ENCODE data around the gene LHFPL3. TPM values are rescaled to one million over a fixed set of nuclear protein-coding genes. Genes with fewer than 3 reads are reported as not detected.
A peak's percentile ranks its signal among the peaks of the same experiment; 100 is the strongest.

LHFPL3 gene
- total RNA-seq, 1 donor from 2014 or later, result not detected

DNA sequence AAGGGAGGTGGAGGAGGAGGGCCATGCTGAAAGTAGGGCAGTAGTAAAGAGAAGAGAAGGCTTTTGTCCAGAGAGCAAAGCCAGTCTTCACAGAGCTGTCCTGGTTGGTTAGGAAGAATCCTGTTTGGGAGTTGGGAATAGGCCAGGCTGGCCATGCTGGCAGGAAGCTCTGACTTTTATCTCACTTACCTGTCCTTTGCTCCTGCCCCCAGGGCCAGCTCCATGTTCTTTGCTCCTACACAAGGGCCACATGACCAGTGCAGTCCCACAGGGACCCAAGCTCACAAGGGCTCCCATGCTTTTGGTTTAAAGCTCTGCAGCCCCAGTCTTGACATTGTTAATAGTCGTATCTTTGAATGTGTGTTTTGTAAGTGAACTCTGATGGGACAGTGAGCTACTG lies 524.0 kb downstream of the LHFPL3 start:
- DNase-seq (ENCODE audit: low spot score) (no peak), ATAC-seq (no peak)
- intact Hi-C loops (cut with DNase I), result no loop called here

DNA sequence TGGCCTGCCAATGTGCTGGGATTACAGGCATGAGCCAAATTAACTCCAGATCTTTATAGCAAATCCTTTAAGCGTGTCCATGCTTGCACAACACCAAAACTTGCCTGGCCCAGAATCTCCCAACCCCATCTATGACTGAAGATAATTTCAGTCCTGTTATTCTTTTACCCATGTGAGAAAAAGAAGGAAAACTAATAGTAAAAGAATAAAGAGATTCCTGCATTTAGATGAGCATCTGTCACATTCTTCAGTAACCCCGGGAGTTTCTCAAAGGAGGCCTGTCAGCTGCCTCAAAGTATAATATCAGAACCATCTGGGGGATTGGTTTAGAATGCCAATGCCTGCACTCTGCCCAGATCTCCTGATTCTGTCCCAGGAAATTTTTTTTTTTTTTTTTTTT lies 527.5 kb downstream of the LHFPL3 start:
- ATAC-seq, result no peak
- DNase-seq (ENCODE audit: low spot score), result no peak

GRCh38 chr7:104857458-104858425 lies 529.3 kb downstream of the LHFPL3 start:
- intact Hi-C loops (cut with DNase I), result no loop called here
- ATAC-seq (no peak), DNase-seq (ENCODE audit: low spot score) (no peak)

More for the DNA sequence above, 527.5 kb downstream of the LHFPL3 start:
- intact Hi-C loops (cut with DNase I), result no loop called here

- intact Hi-C loops (cut with DNase I), result no loop called here
- ATAC-seq (no peak), DNase-seq (ENCODE audit: low spot score) (no peak)
Measured at GRCh38 chr7:104859754-104860426, 531.5 kb downstream of the LHFPL3 start.

GRCh38 chr7:104861729-104862390 lies 533.5 kb downstream of the LHFPL3 start:
- intact Hi-C loops (cut with DNase I), result no loop called here
- no peak for DNase-seq (ENCODE audit: low spot score)
- ATAC-seq, result no peak

GRCh38 chr7:104862719-104863118 lies 534.3 kb downstream of the LHFPL3 start:
- intact Hi-C loops (cut with DNase I), result no loop called here
- DNase-seq (ENCODE audit: low spot score) (no peak), ATAC-seq (no peak)

DNA sequence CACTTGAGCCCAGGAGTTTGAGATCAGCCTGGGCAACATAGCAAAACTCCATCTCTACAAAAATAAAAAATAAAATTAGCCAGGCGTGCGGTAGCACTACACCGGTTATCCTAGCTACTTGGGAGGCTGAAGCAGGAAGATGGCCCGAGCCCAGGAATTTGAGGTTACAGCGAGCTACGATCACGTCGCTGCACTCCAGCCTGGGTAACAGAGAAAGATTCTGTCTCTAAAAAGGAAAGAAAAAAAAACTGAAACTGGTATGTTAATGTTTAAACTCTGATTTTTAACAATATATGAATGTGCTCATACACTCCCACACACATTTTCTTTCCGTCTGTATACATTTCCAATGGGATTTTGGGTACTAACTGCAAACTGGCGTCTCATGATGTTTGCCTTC lies 545.0 kb downstream of the LHFPL3 start:
- DNase-seq (ENCODE audit: low spot score), result no peak
- peak; percentile 52 for ATAC-seq
- intact Hi-C loops (cut with DNase I), result no loop called here

DNA sequence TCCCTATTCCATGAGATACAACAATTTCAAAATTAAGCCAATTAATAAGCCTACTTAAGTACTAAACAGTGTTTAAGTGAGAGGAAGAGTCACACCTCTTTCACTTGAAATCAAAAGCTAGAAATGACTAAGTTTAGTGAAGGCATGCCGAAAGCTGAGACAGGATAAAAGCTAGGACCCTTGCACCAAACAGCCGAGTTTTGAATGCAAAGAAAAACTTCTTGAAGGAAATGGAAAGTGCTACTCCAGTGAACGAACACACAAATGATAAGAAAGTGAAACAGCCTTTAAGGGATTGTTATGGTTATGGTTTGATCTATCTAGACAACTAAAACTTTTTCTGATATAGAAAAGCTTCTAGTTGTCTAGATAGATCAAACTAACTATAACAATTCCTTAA lies 550.2 kb downstream of the LHFPL3 start:
- intact Hi-C loops (cut with DNase I), result no loop called here
- no peak for ATAC-seq
- no peak for DNase-seq (ENCODE audit: low spot score)

GRCh38 chr7:104883248-104883717 lies 554.9 kb downstream of the LHFPL3 start:
- intact Hi-C loops (cut with DNase I), result loop anchor here (5.0 kb wide), 1 partner anchor 34 kb away; no protein-coding TSS in a partner anchor
- peak; percentile 18 for ATAC-seq

GRCh38 chr7:104883718-104884452 lies 555.5 kb downstream of the LHFPL3 start:
- intact Hi-C loops (cut with DNase I), result loop anchor here (5.0 kb wide), 1 partner anchor 33 kb away; no protein-coding TSS in a partner anchor
- peak; percentile 97 for ATAC-seq
- peak; percentile 94 for DNase-seq (ENCODE audit: low spot score)

More at GRCh38 chr7:104883248-104883717, 554.9 kb downstream of the LHFPL3 start:
- no peak for DNase-seq (ENCODE audit: low spot score)

DNA sequence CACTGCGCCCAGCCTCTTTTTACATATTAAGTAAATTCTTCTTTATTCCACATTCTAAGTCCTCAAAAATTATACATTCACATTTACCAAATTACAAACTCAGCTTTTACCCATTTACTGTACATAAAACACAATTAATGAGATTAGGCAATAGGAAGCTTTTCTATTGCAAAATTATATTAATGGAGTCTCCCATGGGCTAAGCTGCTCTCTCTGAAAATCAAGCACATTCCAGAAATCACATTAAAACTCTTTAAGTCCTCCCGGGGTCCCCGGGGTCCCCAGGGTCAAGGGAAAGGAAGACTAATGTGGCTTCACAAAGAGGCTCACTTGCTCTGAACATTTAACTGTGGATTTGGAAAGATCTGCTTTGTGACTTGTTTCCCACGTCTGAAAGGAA lies 558.2 kb downstream of the LHFPL3 start:
- DNase-seq (ENCODE audit: low spot score) (no peak), ATAC-seq (no peak)
- intact Hi-C loops (cut with DNase I), result no loop called here

- intact Hi-C loops (cut with DNase I), result no loop called here
- DNase-seq (ENCODE audit: low spot score), result no peak
- no peak for ATAC-seq
Measured at GRCh38 chr7:104890216-104890615, 561.8 kb downstream of the LHFPL3 start.

DNA sequence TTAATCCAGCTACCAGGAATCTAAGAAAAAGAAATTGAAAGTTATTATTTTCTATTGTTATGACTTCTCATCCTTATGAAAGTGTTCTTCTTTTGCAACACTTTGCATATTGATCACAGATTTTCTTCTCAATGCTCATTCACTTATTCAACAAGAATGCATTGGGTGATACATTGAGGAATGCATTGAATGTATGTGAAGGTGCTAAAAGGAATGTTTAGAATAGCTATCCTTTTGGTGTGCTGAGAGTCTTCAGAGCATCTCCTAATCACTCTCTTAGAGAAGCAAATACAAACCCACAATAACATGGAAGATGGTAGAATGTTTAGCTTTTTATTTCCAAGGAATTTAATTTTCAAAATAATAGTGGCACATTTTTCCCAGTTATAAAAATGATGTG lies 563.5 kb downstream of the LHFPL3 start:
- DNase-seq (ENCODE audit: low spot score) (no peak), ATAC-seq (no peak)
- intact Hi-C loops (cut with DNase I), result no loop called here

GRCh38 chr7:104894314-104894713 lies 565.9 kb downstream of the LHFPL3 start:
- ATAC-seq (no peak), DNase-seq (ENCODE audit: low spot score) (no peak)
- intact Hi-C loops (cut with DNase I), result no loop called here

- intact Hi-C loops (cut with DNase I), result no loop called here
Measured at GRCh38 chr7:104894726-104895521, 566.5 kb downstream of the LHFPL3 start.

DNA sequence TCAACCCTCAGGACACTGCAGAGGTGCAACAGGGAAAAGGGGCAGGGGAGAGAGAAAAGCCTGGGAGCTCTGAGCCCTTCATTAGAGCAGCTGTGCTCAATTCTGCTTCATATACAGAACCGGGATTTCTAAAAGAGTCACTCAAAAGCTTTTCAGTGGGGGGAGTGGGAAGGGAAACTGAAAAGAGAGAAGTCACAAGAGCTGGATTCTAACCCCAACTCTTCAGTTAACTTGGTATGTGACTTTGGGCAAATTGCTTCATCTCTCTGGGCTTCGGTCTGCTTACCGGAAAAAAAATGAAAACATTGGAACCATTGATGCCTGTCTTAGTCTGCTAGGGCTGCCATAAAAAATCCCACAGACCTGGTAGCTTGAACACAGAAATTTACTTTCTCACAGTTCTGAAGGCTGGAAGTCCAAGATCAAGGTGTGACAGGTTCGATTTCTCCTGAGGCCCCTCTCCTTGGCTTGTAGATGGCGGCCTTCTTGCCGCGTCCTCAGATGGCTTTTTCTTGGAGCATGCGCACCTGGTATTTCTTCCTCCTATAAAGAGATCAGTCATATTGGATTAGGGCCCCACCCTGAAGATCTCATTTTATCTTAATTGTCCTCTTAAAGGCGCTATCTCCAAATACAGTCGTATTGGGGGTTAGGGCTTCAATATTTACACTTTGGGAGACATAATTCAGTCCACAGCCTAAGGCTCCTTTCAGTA lies 567.3 kb downstream of the LHFPL3 start:
- no peak for ATAC-seq
- no peak for DNase-seq (ENCODE audit: low spot score)
- intact Hi-C loops (cut with DNase I), result no loop called here

More at GRCh38 chr7:104894726-104895521, 566.5 kb downstream of the LHFPL3 start:
- ATAC-seq (no peak), DNase-seq (ENCODE audit: low spot score) (no peak)

GRCh38 chr7:104898434-104898833 lies 570.0 kb downstream of the LHFPL3 start:
- intact Hi-C loops (cut with DNase I), result no loop called here
- DNase-seq (ENCODE audit: low spot score) (no peak), ATAC-seq (no peak)
